Fibroblast of lung (primary cell): ENCODE data around the gene KRT71. TPM values are rescaled to one million over a fixed set of nuclear protein-coding genes. Genes with fewer than 3 reads are reported as not detected.

Experiments
- DNase-seq, 2 donors: peaks; one replicate each; pipeline versions ENCODE4 v3.0.0 to v3.0.0-alpha.2; 2010; ENCODE audit warnings: low read depth in 2 of 2
- H2AFZ ChIP-seq: 2 replicates; pipeline ENCODE4 v1.5.1; 2012; ENCODE audit warnings: low read length, control low read depth, inconsistent platforms
- H3K27ac ChIP-seq: 2 replicates; pipeline ENCODE4 v1.5.1; 2011; ENCODE audit warnings: low read length, control low read depth; ENCODE audit not compliant: insufficient read depth
- H3K27me3 ChIP-seq: 2 replicates; pipeline ENCODE4 v1.5.1; 2011; ENCODE audit warnings: mild to moderate bottlenecking, low read length; ENCODE audit not compliant: control insufficient read depth, insufficient read depth
- H3K36me3 ChIP-seq: 2 replicates; pipeline ENCODE4 v1.5.1; 2011; ENCODE audit warnings: low read length; ENCODE audit not compliant: control insufficient read depth, insufficient read depth
- H3K4me1 ChIP-seq: 2 replicates; pipeline ENCODE4 v1.5.1; 2011; ENCODE audit warnings: low read length; ENCODE audit not compliant: control insufficient read depth, insufficient read depth; ENCODE audit errors: extremely low read depth
- H3K4me2 ChIP-seq: 2 replicates; pipeline ENCODE4 v1.5.1; 2011; ENCODE audit warnings: low read length, control low read depth; ENCODE audit not compliant: insufficient read depth; ENCODE audit errors: extremely low read depth
- H3K4me3 ChIP-seq, 4 experiments: fragments of 200-600 bp in 1 of 4; sonication (generic) in 1 of 4; replicated peaks in 1 of 4; 2 replicates each; pipeline ENCODE4 v1.5.1; 2011 to 2016; ENCODE audit warnings: low read length in 4 of 4, low read depth in 3 of 4, mild to moderate bottlenecking in 3 of 4, control low read depth in 2 of 4, inconsistent platforms in 1 of 4, mixed read lengths in 1 of 4; ENCODE audit not compliant: insufficient read depth in 1 of 4; ENCODE audit errors: control extremely low read depth in 1 of 4
- H3K79me2 ChIP-seq: 2 replicates; pipeline ENCODE4 v1.5.1; 2012; ENCODE audit warnings: mild to moderate bottlenecking, low read length, inconsistent platforms; ENCODE audit not compliant: control insufficient read depth, insufficient read depth
- H3K9ac ChIP-seq: 2 replicates; pipeline ENCODE4 v1.5.1; 2011; ENCODE audit warnings: mild to moderate bottlenecking, low read length, control low read depth; ENCODE audit not compliant: insufficient read depth
- H3K9me3 ChIP-seq: 2 replicates; pipeline ENCODE4 v1.5.1; 2012; ENCODE audit warnings: low read depth, low read length; ENCODE audit not compliant: control insufficient read depth, insufficient read depth
- H4K20me1 ChIP-seq: 2 replicates; pipeline ENCODE4 v1.5.1; 2011; ENCODE audit warnings: low read length; ENCODE audit not compliant: control insufficient read depth, insufficient read depth; ENCODE audit errors: extremely low read depth
- CTCF ChIP-seq, 2 donors: IDR thresholded peaks in 1 of 2; conservative IDR thresholded peaks in 1 of 2; 1 replicate in 1 of 2; 2 replicates in 1 of 2; pipeline ENCODE4 v1.5.1; 2011 to 2012; ENCODE audit warnings: low read length in 2 of 2, control low read depth in 1 of 2, inconsistent platforms in 1 of 2, low read depth in 1 of 2, mild to moderate bottlenecking in 1 of 2
- EZH2 ChIP-seq: IDR thresholded peaks from 2 replicates; pipeline ENCODE4 v1.5.1; 2012; ENCODE audit warnings: low read length, control low read depth, mild to moderate bottlenecking; ENCODE audit errors: missing control alignments
- polyA plus RNA-seq, 2 donors: library from polyadenylated mRNA; depleted of rRNA in 1 of 2; stranded (reverse) in 1 of 2; unstranded in 1 of 2; fragments of >200 nt; gene quantifications; 2 replicates each; pipeline ENCODE4 v1.2.1, GENCODE V29; 2011 to 2012; ENCODE audit warnings: missing spikeins in 1 of 2
- total RNA-seq: library from RNA; depleted of rRNA; stranded (reverse); fragments of >200 nt; gene quantifications from 2 replicates; pipeline ENCODE4 v1.2.1, GENCODE V29; 2014

Gene KRT71
- total and polyA plus RNA-seq, 2 donors (not counting 1 experiment from before 2014, with no cell fraction given): not detected

DNA sequence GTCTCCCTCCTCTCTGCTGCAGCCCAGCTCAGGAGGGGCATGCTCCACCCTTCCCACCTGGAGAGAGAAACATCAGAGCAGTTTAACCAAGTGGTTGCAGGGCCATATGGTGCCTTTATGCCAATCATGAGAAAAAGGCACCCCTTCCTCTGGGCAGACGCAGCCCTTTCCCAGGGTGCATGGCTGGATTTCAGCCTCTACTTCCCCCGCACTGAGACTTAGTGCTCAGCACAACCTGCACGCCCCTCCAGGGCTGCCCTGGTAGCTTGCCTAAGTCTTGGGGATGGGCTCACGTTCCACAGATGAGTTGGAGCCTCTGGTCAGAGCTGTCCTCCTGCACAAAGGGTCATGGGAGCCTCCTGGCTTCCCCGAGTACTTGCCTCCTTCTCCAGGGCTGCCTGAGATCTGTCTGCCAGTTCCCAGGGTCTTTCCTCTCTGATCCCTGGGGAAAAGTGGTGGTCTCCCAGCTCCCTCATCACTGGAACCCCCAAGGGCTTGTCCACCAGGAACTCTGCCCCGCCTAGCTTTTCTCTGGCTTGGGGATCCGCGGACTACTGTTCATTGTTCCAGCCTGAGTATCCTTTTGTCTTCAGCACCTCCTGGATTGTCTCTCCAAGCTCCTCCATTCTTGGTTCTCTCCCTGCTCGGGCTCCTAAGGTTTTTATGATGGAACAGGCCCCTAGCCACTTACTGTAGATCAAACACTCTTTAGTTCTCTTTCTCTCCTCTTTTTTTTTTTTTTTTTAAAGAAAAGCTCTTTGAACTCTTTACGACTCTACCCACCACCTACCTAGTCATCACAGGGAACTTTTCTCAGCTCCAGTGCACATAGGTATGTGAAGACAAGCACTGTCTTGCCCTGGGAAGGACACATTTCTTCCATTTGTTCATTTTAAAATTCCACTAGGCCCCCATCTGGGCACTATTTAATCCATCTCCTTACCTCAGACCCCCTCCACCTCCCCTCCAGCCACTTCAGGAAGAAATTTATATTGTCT is 26.8 kb upstream of the KRT71 start:
- no peak for TF ChIP-seq CTCF (conservative IDR thresholded peaks at IDR 0.05 in 1 of 2, IDR thresholded peaks at IDR 0.05 in 1 of 2; ENCODE audit: low read depth in 1 of 2, low read length in 2 of 2)
- TF ChIP-seq EZH2: no peak
- Histone ChIP-seq H3K9ac (no peak overlapping the region), H3K36me3 (no peaks in the 10 kb centered on the region), H4K20me1 (no peaks in the 10 kb centered on the region), H3K9me3 (no peaks in the 10 kb centered on the region), H2AFZ (no peak overlapping the region), H3K79me2 (no peaks in the 10 kb centered on the region), H3K4me1 (no peaks in the 10 kb centered on the region), H3K27me3 (no peaks in the 10 kb centered on the region), H3K4me2 (no peak overlapping the region), H3K4me3 (no peak overlapping the region), H3K27ac (no peak overlapping the region)
- DNase-seq: no peak

DNA sequence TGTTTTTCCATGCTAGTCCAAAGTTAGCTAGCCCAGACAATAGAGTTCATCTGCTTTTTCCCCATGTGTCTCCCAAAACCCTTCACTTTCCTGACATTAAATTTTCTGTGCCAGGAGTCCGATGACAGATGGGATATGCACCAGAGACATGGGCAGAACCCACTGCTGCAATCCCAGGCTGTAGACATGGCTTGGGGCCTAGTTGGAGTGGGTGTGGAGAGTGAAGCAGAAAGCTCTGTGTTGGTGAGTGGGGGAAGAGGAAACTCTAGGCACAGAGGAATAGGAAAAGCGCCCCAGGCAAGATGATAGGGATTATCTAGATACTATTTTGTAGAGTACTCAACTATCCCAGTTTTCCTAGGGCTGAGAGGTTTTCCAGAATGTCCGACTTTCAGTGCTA is 25.5 kb upstream of the KRT71 start:
- Histone ChIP-seq H3K9me3 (no peaks in the 10 kb centered on the region), H3K4me1 (no peaks in the 10 kb centered on the region), H2AFZ (no peak overlapping the region), H4K20me1 (no peaks in the 10 kb centered on the region), H3K4me2 (no peak overlapping the region), H3K36me3 (no peaks in the 10 kb centered on the region), H3K4me3 (no peak overlapping the region), H3K9ac (no peak overlapping the region), H3K27me3 (no peaks in the 10 kb centered on the region), H3K79me2 (no peaks in the 10 kb centered on the region), H3K27ac (no peak overlapping the region)
- TF ChIP-seq EZH2: no peak
- TF ChIP-seq CTCF (conservative IDR thresholded peaks at IDR 0.05 in 1 of 2, IDR thresholded peaks at IDR 0.05 in 1 of 2; ENCODE audit: low read depth in 1 of 2, low read length in 2 of 2): no peak
- no peak for DNase-seq

- H2AFZ ChIP-seq: no peak overlapping the region
- H3K4me3 ChIP-seq: no peak overlapping the region
- no peaks in the 10 kb centered on the region for H3K36me3 ChIP-seq
- no peaks in the 10 kb centered on the region for H3K27me3 ChIP-seq
- H3K4me2 ChIP-seq: no peak overlapping the region
- TF ChIP-seq EZH2: no peak
- H3K4me1 ChIP-seq: no peaks in the 10 kb centered on the region
- no peak overlapping the region for H3K9ac ChIP-seq
- DNase-seq: no peak
- no peaks in the 10 kb centered on the region for H3K9me3 ChIP-seq
- H3K27ac ChIP-seq: no peak overlapping the region
- H3K79me2 ChIP-seq: no peaks in the 10 kb centered on the region
- H4K20me1 ChIP-seq: no peaks in the 10 kb centered on the region
Measured at GRCh38 chr12:52577316-52577715, 24.4 kb upstream of the KRT71 start.
